H1 (cell line): ENCODE data around the gene MICALL1. TPM values are rescaled to one million over a fixed set of nuclear protein-coding genes. Genes with fewer than 3 reads are reported as not detected.

ENCODE experiments used
- CTCF ChIA-PET: fragments of 300-600 bp; sonication (Branson Sonifier 250); formaldehyde crosslinking; loops from one replicate; lab custom pipeline; 2021; ENCODE audit not compliant: partially characterized antibody; lab: Charles Lee
- POLR2A ChIA-PET: fragments of 300-600 bp; sonication (Branson Sonifier 250); formaldehyde crosslinking; loops from one replicate; lab custom pipeline; 2021; ENCODE audit warnings: inconsistent platforms; ENCODE audit not compliant: partially characterized antibody; lab: Charles Lee
- DNase-seq, 2 experiments: peaks; one replicate each; pipeline versions ENCODE4 v3.0.0 to v3.0.0-alpha.2; 2010 to 2022; ENCODE audit warnings: low spot score in 2 of 2, low read depth in 1 of 2, mixed read lengths in 1 of 2
- FAIRE-seq: peaks from 2 replicates; lab custom pipeline; 2011; peaks lifted over from hg19 to GRCh38; lab: Jason Lieb, UNC
- H2AFZ ChIP-seq: 2 replicates; pipeline ENCODE4 v1.8.1; 2012; ENCODE audit warnings: low read length, inconsistent platforms
- H2AK5ac ChIP-seq: 2 replicates; pipeline ENCODE4 v1.6.1; 2013; ENCODE audit warnings: low read depth, low read length
- H2BK120ac ChIP-seq: replicated peaks from 2 replicates; pipeline ENCODE3; 2013; ENCODE audit warnings: low read depth, low read length, inconsistent platforms
- H2BK12ac ChIP-seq: 2 replicates; pipeline ENCODE4 v1.6.1; 2013; ENCODE audit warnings: low read depth, low read length
- H2BK15ac ChIP-seq: 2 replicates; pipeline ENCODE4 v1.6.1; 2013; ENCODE audit warnings: low read length
- H2BK20ac ChIP-seq: 2 replicates; pipeline ENCODE4 v1.6.1; 2013; ENCODE audit warnings: low read length
- H2BK5ac ChIP-seq: 2 replicates; pipeline ENCODE4 v1.6.1; 2013; ENCODE audit warnings: low read depth, low read length
- H3K14ac ChIP-seq: 2 replicates; pipeline ENCODE4 v1.6.1; 2013; ENCODE audit warnings: inconsistent platforms; ENCODE audit not compliant: insufficient read length
- H3K18ac ChIP-seq: 2 replicates; pipeline ENCODE4 v1.6.1; 2013; ENCODE audit warnings: low read length; ENCODE audit errors: extremely low read depth
- H3K23ac ChIP-seq: 2 replicates; pipeline ENCODE4 v1.6.1; 2013; ENCODE audit warnings: inconsistent platforms; ENCODE audit not compliant: insufficient read length
- H3K23me2 ChIP-seq: 2 replicates; pipeline ENCODE4 v1.6.1; 2013; ENCODE audit warnings: low read depth, low read length
- H3K27ac ChIP-seq: 2 replicates; pipeline ENCODE4 v1.6.1; 2011; ENCODE audit warnings: low read depth, low read length, inconsistent platforms
- H3K27me3 ChIP-seq, 4 experiments: replicated peaks in 1 of 4; 1 replicate in 1 of 4; 2 replicates in 3 of 4; pipeline versions ENCODE4 v1.6.1 to v1.8.1; 2011 to 2013; ENCODE audit warnings: low read length in 3 of 4, mild to moderate bottlenecking in 3 of 4, inconsistent platforms in 2 of 4, mixed read lengths in 2 of 4, moderate library complexity in 1 of 4; ENCODE audit not compliant: control insufficient read depth in 3 of 4, insufficient read depth in 3 of 4; ENCODE audit errors: extremely low read depth in 1 of 4
- H3K36me3 ChIP-seq, 4 experiments: 2 replicates each; pipeline versions ENCODE4 v1.6.1 to v1.8.1; 2011 to 2013; ENCODE audit warnings: mild to moderate bottlenecking in 4 of 4, low read length in 3 of 4, moderate library complexity in 2 of 4, control low read depth in 1 of 4, inconsistent platforms in 1 of 4; ENCODE audit not compliant: insufficient read depth in 4 of 4, control insufficient read depth in 2 of 4
- H3K4ac ChIP-seq: replicated peaks from 2 replicates; pipeline ENCODE3; 2013; ENCODE audit warnings: low read length, low read depth, mixed read lengths, inconsistent platforms; ENCODE audit not compliant: insufficient read length
- H3K4me1 ChIP-seq, 4 experiments: replicated peaks in 1 of 4; 1 replicate in 1 of 4; 2 replicates in 3 of 4; pipeline versions ENCODE4 v1.6.1 to v1.8.1; 2011 to 2013; ENCODE audit warnings: low read length in 3 of 4, inconsistent platforms in 2 of 4, mixed read lengths in 1 of 4; ENCODE audit not compliant: insufficient read depth in 4 of 4, control insufficient read depth in 3 of 4
- H3K4me2 ChIP-seq, 2 experiments: 2 replicates each; pipeline versions ENCODE4 v1.6.1 to v1.8.1; 2011 to 2013; ENCODE audit warnings: low read depth in 2 of 2, low read length in 2 of 2, control low read depth in 1 of 2, inconsistent platforms in 1 of 2, mild to moderate bottlenecking in 1 of 2; ENCODE audit not compliant: insufficient read depth in 1 of 2
- H3K4me3 ChIP-seq, 4 experiments: fragments of 200-600, 300-600 bp in 1 of 4; sonication (generic), shearing (Covaris generic), sonication (Bioruptor Twin) in 1 of 4; 2 replicates each; pipeline versions ENCODE4 v1.5.1 to v1.8.1; 2011 to 2016; ENCODE audit warnings: low read length in 4 of 4, low read depth in 3 of 4, control low read depth in 2 of 4, inconsistent platforms in 2 of 4, mild to moderate bottlenecking in 2 of 4, mixed read lengths in 1 of 4, moderate library complexity in 1 of 4; ENCODE audit not compliant: insufficient read depth in 2 of 4; ENCODE audit errors: extremely low read depth in 1 of 4
- H3K56ac ChIP-seq: replicated peaks from 2 replicates; pipeline ENCODE3; 2013; ENCODE audit warnings: low read depth, mild to moderate bottlenecking, mixed read lengths, low read length, inconsistent platforms; ENCODE audit not compliant: insufficient read length
- H3K79me1 ChIP-seq: 2 replicates; pipeline ENCODE4 v1.6.1; 2013; ENCODE audit warnings: low read depth, low read length, control low read depth
- H3K79me2 ChIP-seq, 2 experiments: 2 replicates each; pipeline versions ENCODE4 v1.6.1 to v1.8.1; 2012 to 2013; ENCODE audit warnings: low read length in 2 of 2, mild to moderate bottlenecking in 2 of 2, inconsistent platforms in 1 of 2; ENCODE audit not compliant: insufficient read depth in 2 of 2, control insufficient read depth in 1 of 2
- H3K9ac ChIP-seq, 4 experiments: replicated peaks in 1 of 4; 1 replicate in 1 of 4; 2 replicates in 3 of 4; pipeline versions ENCODE4 v1.6.1 to v1.8.1; 2011 to 2013; ENCODE audit warnings: low read depth in 3 of 4, low read length in 3 of 4, control low read depth in 2 of 4, mild to moderate bottlenecking in 2 of 4, moderate library complexity in 2 of 4, inconsistent platforms in 1 of 4; ENCODE audit errors: extremely low read depth in 1 of 4
- H3K9me3 ChIP-seq, 2 experiments: 2 replicates each; pipeline versions ENCODE4 v1.6.1 to v1.8.1; 2012 to 2013; ENCODE audit warnings: mild to moderate bottlenecking in 2 of 2, moderate library complexity in 2 of 2, control low read depth in 1 of 2, inconsistent platforms in 1 of 2, low read depth in 1 of 2, low read length in 1 of 2, mixed read lengths in 1 of 2; ENCODE audit not compliant: insufficient read depth in 2 of 2
- H4K20me1 ChIP-seq, 2 experiments: replicated peaks in 1 of 2; 2 replicates each; pipeline versions ENCODE3 to v1.8.1; 2011 to 2013; ENCODE audit warnings: inconsistent platforms in 2 of 2, low read length in 2 of 2, mild to moderate bottlenecking in 1 of 2; ENCODE audit not compliant: insufficient read depth in 2 of 2, control insufficient read depth in 1 of 2
- H4K5ac ChIP-seq: 2 replicates; pipeline ENCODE4 v1.6.1; 2013; ENCODE audit warnings: low read length, low read depth, mixed read lengths, inconsistent platforms; ENCODE audit not compliant: insufficient read length
- H4K8ac ChIP-seq: 2 replicates; pipeline ENCODE4 v1.8.0; 2013; ENCODE audit warnings: mild to moderate bottlenecking, moderate library complexity, low read length, inconsistent platforms; ENCODE audit not compliant: insufficient read depth; ENCODE audit errors: extremely low read depth
- H4K91ac ChIP-seq: replicated peaks from 2 replicates; pipeline ENCODE3; 2013; ENCODE audit warnings: low read length, mixed read lengths, inconsistent platforms; ENCODE audit not compliant: insufficient read length
- ASH2L ChIP-seq: fragments of 200-600, 300-600 bp; sonication (generic); IDR thresholded peaks from one replicate; pipeline ENCODE4 v1.7.1; 2017; ENCODE audit warnings: low read length
- CBX8 ChIP-seq: fragments of 300-800, 300-1000 bp; sonication (generic); IDR thresholded peaks from 2 replicates; pipeline ENCODE4 v1.7.1; 2016; ENCODE audit warnings: low read depth, low read length, borderline replicate concordance
- EGR1 ChIP-seq: IDR thresholded peaks from 2 replicates; pipeline ENCODE4 v1.6.1; 2011; ENCODE audit warnings: low read depth, low read length, borderline replicate concordance
- HDAC2 ChIP-seq, 2 experiments: fragments of 300-600 bp in 1 of 2; sonication (generic) in 1 of 2; IDR thresholded peaks; 2 replicates each; pipeline ENCODE4 v1.6.1; 2011 to 2012; ENCODE audit warnings: low read depth in 2 of 2, low read length in 2 of 2, mild to moderate bottlenecking in 2 of 2, moderate library complexity in 2 of 2, borderline replicate concordance in 1 of 2, inconsistent platforms in 1 of 2
- KDM1A ChIP-seq: fragments of 200-600, 300-600 bp; sonication (generic); IDR thresholded peaks from 2 replicates; pipeline ENCODE4 v1.7.1; 2016; ENCODE audit warnings: mild to moderate bottlenecking, low read length, borderline replicate concordance
- RBBP5 ChIP-seq: IDR thresholded peaks from 2 replicates; pipeline ENCODE4 v1.7.1; 2012; ENCODE audit warnings: low read depth, mild to moderate bottlenecking, inconsistent platforms, low read length, moderate library complexity, borderline replicate concordance
- SP1 ChIP-seq: IDR thresholded peaks from 2 replicates; pipeline ENCODE4 v1.6.1; 2011; ENCODE audit warnings: low read depth, low read length
- TCF12 ChIP-seq: IDR thresholded peaks from 2 replicates; pipeline ENCODE4 v1.6.1; 2011; ENCODE audit warnings: low read depth, mild to moderate bottlenecking, low read length
- WGBS, 2 experiments: shearing (Covaris generic) in 1 of 2; methylation state at CpG; one replicate each; pipeline versions ENCODE4 v1.1.6 to v1.1.7; 2013 to 2015; ENCODE audit warnings: low lambda C conversion rate in 2 of 2, mixed read lengths in 2 of 2, inconsistent platforms in 1 of 2, low coverage in 1 of 2, missing lambda C conversion rate in 1 of 2; ENCODE audit not compliant: insufficient replicate concordance in 2 of 2, insufficient coverage in 1 of 2, insufficient read length in 1 of 2; ENCODE audit errors: extremely low coverage in 1 of 2, missing lambda C conversion rate in 1 of 2; 5-methylcytosine and 5-hydroxymethylcytosine counted together
- polyA plus RNA-seq, 7 experiments: library from polyadenylated mRNA; depleted of rRNA in 3 of 7; stranded (reverse) in 5 of 7; unstranded in 2 of 7; fragments of >200 nt in 5 of 7; fragments of 200-250 nt in 2 of 7; gene quantifications; 1 replicate in 5 of 7; 2 replicates in 1 of 7; 4 replicates in 1 of 7; pipeline versions ENCODE4 v1.2.1 to v1.2.3, GENCODE V29; 2011 to 2013; ENCODE audit warnings: missing spikeins in 2 of 7, mixed read lengths in 2 of 7
- total RNA-seq: library from RNA; stranded (reverse); fragmentation: NEBNext Ultra II Directional; extraction: Animal tissue kit (Norgen Biotek cat#: 25700); gene quantifications from 2 replicates; pipeline ENCODE4 v1.2.1, GENCODE V29; 2021
- TF ChIP-seq, protein P1 (sequence below): IDR thresholded peaks from 2 replicates; pipeline ENCODE4 v1.6.1; 2011; ENCODE audit warnings: low read depth, mild to moderate bottlenecking, low read length; ENCODE audit not compliant: insufficient read depth

Gene MICALL1
- total and polyA plus RNA-seq, 2 of the 8 experiments (the other 6 are each of a cell fraction or from before 2014, with no cell fraction given) = 17.7 to 32.1 TPM

- Histone ChIP-seq H3K27me3 (no peaks in the 10 kb centered on the region), H3K79me1 (no peaks in the 10 kb centered on the region; the same call in 1 of the 2 replicates), H2BK15ac (no peak overlapping the region), H2AK5ac (no peak overlapping the region; the same call in 1 of the 2 replicates), H3K27ac (0 out of 2 replicates have a peak overlapping the region, but pooled peaks have one; percentile 11), H4K5ac (peak overlapping the region; percentile 13), H3K14ac (no peak overlapping the region), H3K4me3 (peak overlapping the region in 3 of 4 experiments; percentile 21 to 44 (median 28); a peak in 4 of 8 replicates), H4K20me1 (peaks cover 1 to 4% of the 10 kb centered on the region in 2 experiments), H3K79me2 (no peaks in the 10 kb centered on the region), H2BK20ac (peak overlapping the region; percentile 64; the same call in 1 of the 2 replicates), H3K23ac (no peak overlapping the region), H2AFZ (no peak overlapping the region), H3K4me2 (peak overlapping the region; percentile 62 to 66), H3K4ac (no peak overlapping the region), H3K36me3 (peaks cover 4 to 19% (median 8%) of the 10 kb centered on the region in 4 experiments; a peak in 7 of 8 replicates), H2BK120ac (no peak overlapping the region), H3K4me1 (peaks cover 6 to 20% (median 11%) of the 10 kb centered on the region in 4 experiments), H2BK12ac (no peak overlapping the region), H3K9me3 (no peaks in the 10 kb centered on the region), H2BK5ac (peak overlapping the region; percentile 21; the same call in 1 of the 2 replicates), H3K9ac (no peak overlapping the region; a peak in 1 of 7 replicates), H3K56ac (no peak overlapping the region), H3K18ac (peak overlapping the region; percentile 1), H3K23me2 (no peaks in the 10 kb centered on the region), H4K91ac (no peak overlapping the region), H4K8ac (no peak overlapping the region)
- FAIRE-seq (no peak), DNase-seq (peak; percentile 44 to 71)
- 24% methylated on average over 7 of the region's 7 CpGs; no CpG with 5 or more reads in 1 of the 2 experiments for WGBS, 2 experiments
- ChIA-PET CTCF (interaction anchor here (0.7 to 3.5 kb wide), 6 partner anchors 10 to 192 kb away, joined by 3 to 20 read pairs (median 4); no protein-coding TSS in a partner anchor), POLR2A (interaction anchor here (1.0 to 2.8 kb wide), 11 partner anchors 10 to 154 kb away, joined by 3 to 26 read pairs (median 6); partner anchors contain the start of genes ANKRD54, C22orf23, MICALL1 and POLR2F)
- TF ChIP-seq CBX8 (no peak), EGR1 (0 out of 2 replicates have a peak, but pooled peaks have one; percentile 21), TCF12 (peak; percentile 67; the same call in 1 of the 2 replicates), KDM1A (peak; percentile 75; the same call in 1 of the 2 replicates), SP1 (peak; percentile 32; the same call in 1 of the 2 replicates), ASH2L (peak; percentile 98), RBBP5 (peak; percentile 62; the same call in 1 of the 2 replicates), HDAC2 (IDR thresholded peaks at IDR 0.05; ENCODE audit: borderline replicate concordance in 1 of 2, low read depth in 2 of 2, low read length in 2 of 2) (no peak)
- TF ChIP-seq, protein P1, sequence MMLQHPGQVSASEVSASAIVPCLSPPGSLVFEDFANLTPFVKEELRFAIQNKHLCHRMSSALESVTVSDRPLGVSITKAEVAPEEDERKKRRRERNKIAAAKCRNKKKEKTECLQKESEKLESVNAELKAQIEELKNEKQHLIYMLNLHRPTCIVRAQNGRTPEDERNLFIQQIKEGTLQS = no peak
These were observed 65.7 kb downstream of the MICALL1 start for GRCh38 chr22:37971475-37972434.
